Neural progenitor cell (in vitro differentiated cells): ENCODE data around the gene FBRS.

Experiments
- CTCF ChIP-seq: fragments of 200-600 bp; sonication (generic); IDR thresholded peaks from 2 replicates; pipeline ENCODE4 v1.5.1; 2017; ENCODE audit warnings: antibody characterized with exemption, mild to moderate bottlenecking
- EZH2 ChIP-seq: fragments of 200-600 bp; sonication (generic); IDR thresholded peaks from 2 replicates; pipeline ENCODE4 v1.6.1; 2017; ENCODE audit warnings: antibody characterized with exemption, mild to moderate bottlenecking, moderate library complexity

DNA sequence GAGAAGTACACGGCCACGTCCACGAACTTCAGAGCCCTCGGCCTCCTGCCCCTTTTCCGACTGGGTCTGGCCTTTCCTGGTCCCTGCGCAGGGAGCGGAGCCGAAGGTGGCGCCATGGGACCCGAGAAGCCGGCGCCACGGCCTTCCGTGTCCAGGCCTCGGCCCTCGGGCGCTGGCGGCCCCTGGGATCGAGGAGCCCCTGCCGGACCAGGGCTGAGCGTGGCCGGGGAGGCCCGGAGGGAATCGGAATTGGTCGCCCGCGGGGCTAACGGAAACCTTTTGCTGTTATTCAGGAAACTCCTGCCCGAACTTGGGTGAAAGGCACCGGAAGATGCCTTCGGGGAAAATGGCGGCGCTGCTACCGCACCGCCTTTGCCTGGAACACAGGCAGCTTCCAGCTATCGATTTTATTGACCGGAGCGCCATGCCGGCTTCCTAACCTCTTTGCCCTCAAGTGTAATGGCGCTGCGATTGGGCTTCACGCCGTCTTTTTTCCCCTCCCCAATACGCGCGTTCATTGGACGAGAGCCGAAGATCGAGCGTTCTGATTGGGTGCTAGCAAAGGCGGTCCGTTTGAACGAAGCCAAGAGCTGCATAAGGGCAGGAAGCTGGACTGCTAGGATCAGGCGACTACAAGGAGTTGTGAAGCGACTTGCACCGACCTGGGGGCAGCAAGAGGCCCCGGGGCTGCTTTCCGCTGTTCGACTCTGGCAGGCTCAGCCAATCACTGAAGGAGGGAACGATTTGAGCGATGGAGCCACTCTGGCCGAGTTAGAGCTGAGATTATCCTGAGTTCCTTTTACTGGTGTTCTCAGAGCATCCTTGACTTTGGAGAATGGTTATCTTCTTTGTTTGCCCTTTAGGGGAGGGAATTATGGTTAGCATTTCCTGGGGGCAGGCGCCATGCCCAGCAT, 48.0 kb upstream of the FBRS start, which contains the start of gene ZNF689:
- TF ChIP-seq CTCF (no peak), EZH2 (no peak)
